NCI-H2171 treated with DMSO at 0.1 percent for 48 hours (cell line): Measurements from ENCODE around the gene PKD2.

ENCODE experiments used
- DNase-seq: peaks from one replicate; lab custom pipeline; 2025; lab: John Stamatoyannopoulos, UW

The PKD2 gene

GRCh38 chr4:88027611-88028608, 20.5 kb downstream of the PKD2 start:
- no peak for DNase-seq

GRCh38 chr4:88028946-88029345, 21.5 kb downstream of the PKD2 start:
- no peak for DNase-seq

- DNase-seq, result no peak
These were observed 22.1 kb downstream of the PKD2 start for GRCh38 chr4:88029556-88029955.

GRCh38 chr4:88030565-88031310, 23.3 kb downstream of the PKD2 start:
- DNase-seq, result no peak

- DNase-seq, result peak; percentile 30
These were observed 25.9 kb downstream of the PKD2 start for GRCh38 chr4:88033309-88033708.

- no peak for DNase-seq
These were observed 27.9 kb downstream of the PKD2 start for GRCh38 chr4:88035292-88035691.

GRCh38 chr4:88037447-88037846, 30.0 kb downstream of the PKD2 start:
- DNase-seq, result no peak

GRCh38 chr4:88037936-88038335, 30.5 kb downstream of the PKD2 start:
- no peak for DNase-seq

GRCh38 chr4:88040707-88041106, 33.3 kb downstream of the PKD2 start:
- no peak for DNase-seq

GRCh38 chr4:88041626-88042025, 34.2 kb downstream of the PKD2 start:
- DNase-seq, result no peak

GRCh38 chr4:88043001-88043400, 35.6 kb downstream of the PKD2 start:
- DNase-seq, result no peak

GRCh38 chr4:88043586-88044340, 36.3 kb downstream of the PKD2 start:
- no peak for DNase-seq

- DNase-seq, result no peak
These were observed 37.6 kb downstream of the PKD2 start for GRCh38 chr4:88045021-88045420.

GRCh38 chr4:88054229-88054628, 46.8 kb downstream of the PKD2 start:
- DNase-seq, result no peak

- no peak for DNase-seq
These were observed 47.5 kb downstream of the PKD2 start for GRCh38 chr4:88054901-88055300.

GRCh38 chr4:88058295-88058694, 50.9 kb downstream of the PKD2 start:
- DNase-seq, result no peak

GRCh38 chr4:88059766-88060165, 52.3 kb downstream of the PKD2 start:
- no peak for DNase-seq

GRCh38 chr4:88060431-88060830, 53.0 kb downstream of the PKD2 start:
- DNase-seq, result no peak

- no peak for DNase-seq
These were observed 54.9 kb downstream of the PKD2 start for GRCh38 chr4:88062311-88062710.

- no peak for DNase-seq
These were observed 55.4 kb downstream of the PKD2 start for GRCh38 chr4:88062843-88063242.

GRCh38 chr4:88063634-88064296, 56.3 kb downstream of the PKD2 start:
- no peak for DNase-seq

- no peak for DNase-seq
These were observed 57.0 kb downstream of the PKD2 start for GRCh38 chr4:88064410-88064809.
